ENCODE results near the gene ANKRD13A.

ANKRD13A gene

GRCh38 chr12:109998904-109999648 is at the start of gene ANKRD13A:
Gene ANKRD13A, plus strand, starts transcription at chr12:109999430. Its CDS starts 259 bp downstream, at chr12:109999689.
- peak; percentile 91 for DNase-seq

DNA sequence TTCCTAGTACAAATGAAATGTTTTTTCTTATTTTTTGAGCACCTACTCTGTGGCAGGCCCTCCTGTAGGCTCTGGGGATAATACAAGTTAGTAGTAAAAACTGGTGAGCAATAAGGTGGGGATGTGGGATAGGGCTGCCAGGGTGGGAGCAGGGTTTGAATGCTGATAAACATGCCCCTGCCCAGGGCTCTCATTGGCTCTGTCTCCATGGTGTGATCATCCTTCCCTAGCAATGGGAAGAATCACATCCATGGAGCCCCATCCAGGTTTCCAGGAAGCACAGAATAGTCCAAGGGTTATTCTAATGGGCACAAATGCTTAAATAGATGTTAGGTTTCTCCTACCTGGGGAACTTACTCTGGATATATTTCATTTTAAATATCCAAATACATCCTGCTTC is 48.6 kb upstream of the ANKRD13A start:
- DNase-seq: no peak

DNA sequence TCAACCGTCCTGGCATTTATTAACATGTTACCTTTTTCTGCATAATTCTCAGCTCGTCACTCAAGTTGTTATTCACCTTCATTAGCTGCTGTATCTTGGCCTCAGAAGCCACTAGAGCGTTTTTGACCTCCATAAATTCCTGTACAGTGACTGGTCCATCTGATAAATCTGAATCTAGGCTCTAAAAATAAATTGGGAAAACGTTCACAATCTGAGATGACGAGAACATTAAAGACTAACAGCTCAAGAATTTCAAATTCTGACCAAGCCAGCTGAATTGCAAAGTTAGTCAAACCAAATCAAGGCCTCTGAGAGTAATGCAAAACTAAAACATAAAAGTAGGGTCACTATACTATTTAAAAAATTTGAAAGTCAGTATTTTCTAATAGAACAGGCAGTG is 48.1 kb upstream of the ANKRD13A start:
- DNase-seq: no peak

GRCh38 chr12:109951751-109952150 is 47.5 kb upstream of the ANKRD13A start:
- no peak for DNase-seq

DNA sequence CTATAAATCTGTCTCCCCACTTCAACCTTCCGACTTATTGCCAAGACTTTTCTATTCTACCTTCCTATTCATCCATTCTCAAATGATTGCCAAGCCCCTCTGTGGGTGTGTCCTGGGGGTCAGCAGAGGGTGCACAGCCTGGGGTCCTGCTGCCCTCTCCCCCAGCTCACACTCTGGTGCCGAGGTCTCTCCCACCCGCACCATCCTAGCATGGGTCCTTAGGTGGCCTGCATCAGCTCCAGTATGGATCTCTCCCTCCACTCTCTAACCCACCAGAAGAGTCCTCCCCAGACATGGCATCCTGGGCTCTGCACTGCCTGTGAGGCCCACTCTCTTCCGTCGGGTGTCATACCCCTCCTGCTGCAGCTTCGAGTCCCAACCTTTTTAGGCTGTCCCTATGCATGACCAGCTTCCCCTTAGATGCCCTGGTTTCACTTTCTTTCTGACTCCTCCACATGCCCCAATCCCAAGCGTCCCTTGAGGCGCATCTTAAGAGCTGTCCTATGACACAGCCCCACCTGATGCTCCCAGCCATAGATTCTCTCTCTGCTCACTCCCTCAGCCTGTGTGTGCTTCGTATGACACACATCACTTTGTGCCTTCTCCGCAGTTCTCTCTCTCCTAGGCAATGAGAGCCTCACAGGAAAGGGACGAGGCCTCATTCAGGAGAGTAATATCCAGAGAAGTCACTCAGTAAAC is 46.9 kb upstream of the ANKRD13A start:
- DNase-seq: no peak

GRCh38 chr12:109952873-109953272 is 46.4 kb upstream of the ANKRD13A start:
- DNase-seq: no peak

- DNase-seq: no peak
Measured at GRCh38 chr12:109953656-109954055, 45.6 kb upstream of the ANKRD13A start.

- DNase-seq: no peak
Measured at GRCh38 chr12:109958374-109958773, 40.9 kb upstream of the ANKRD13A start.

DNA sequence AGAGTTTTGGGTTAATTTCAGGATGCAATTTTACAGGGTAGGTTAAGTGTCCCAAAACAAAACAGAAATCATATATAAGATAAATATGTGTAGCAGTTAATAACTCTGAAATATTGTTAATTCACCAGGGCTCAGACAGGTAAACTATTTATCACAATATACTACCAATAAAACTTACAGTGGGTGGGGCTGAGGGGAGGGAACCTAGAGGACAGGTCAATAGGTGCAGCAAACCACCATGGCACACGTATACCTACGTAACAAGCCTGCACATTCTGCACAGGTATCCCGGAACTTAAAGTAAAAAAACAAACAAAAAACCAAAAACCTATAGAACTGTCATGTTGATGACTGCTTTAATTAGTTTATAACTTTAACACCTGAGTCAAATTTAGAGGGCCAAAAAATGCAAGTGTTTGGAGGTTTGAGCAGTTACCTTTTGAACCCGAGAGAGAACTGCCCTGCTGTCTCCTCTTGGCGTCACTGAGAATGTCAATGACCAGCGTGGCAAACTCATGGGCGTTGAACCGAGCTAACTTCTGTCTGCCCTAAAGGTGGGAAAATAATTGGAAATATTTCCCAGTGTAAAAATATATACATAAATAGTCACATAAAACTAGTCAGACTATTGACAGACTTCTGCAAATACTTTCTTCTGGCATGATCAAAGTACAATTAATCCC is 39.7 kb upstream of the ANKRD13A start:
- DNase-seq: no peak

DNA sequence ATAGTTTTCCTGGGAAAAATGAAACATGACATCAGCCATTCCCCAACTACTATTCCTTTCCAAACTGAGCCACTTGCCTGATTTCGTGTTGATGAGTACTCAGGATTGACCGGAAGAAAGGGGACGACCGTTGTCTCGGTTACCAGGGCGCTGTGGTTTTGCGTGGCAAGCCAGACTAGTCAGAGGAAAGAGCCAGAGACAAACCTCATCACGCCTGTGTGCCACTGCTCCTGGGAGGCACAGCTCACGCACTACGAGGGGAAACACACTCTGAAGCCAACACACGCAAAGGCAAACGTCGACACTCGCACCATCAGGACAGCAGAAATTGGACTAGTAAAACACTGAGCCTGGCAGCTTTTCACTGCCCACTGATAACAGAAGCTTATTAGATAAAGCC is 38.0 kb upstream of the ANKRD13A start:
- no peak for DNase-seq

DNA sequence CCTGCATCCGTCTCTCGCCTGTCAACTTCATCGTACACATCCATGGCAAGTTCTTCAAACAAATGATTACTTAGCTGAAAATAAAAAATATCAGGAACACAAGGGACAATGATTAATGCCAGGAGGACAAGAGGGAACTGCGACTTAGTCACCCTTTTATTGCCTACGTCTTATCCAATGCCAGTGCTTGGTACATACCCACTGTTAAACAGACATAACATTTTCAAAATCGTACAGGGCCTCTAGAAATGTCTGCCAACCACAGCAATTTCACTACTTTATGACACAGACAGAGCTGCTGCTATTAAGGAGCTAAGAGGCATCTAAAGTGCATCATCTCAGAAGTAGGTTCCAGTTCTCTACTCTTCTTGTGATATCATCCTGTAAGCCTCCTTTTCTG is 37.6 kb upstream of the ANKRD13A start:
- DNase-seq: no peak

DNA sequence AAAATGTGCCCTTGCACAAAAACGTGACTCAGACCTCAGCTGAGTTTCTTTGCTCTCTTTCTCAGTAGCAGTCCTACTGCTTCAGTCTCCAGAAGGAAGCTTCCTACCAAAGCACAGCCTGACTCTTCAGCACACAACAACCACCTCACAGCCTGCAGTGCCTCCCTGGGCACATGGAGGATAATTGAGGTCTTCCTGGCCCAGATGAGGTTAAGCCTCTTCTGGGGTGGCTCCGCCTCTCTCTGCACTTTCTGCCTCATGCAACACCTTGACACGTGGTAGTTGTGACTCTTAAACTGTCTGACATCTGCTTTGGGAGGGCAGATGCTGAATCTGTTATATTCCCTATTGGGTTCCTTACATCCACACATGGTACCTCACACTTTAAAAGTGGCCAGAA is 36.8 kb upstream of the ANKRD13A start:
- DNase-seq: no peak

- no peak for DNase-seq
Measured at GRCh38 chr12:109963330-109963729, 35.9 kb upstream of the ANKRD13A start.

GRCh38 chr12:109963743-109964429 is 35.3 kb upstream of the ANKRD13A start:
- no peak for DNase-seq

GRCh38 chr12:109966546-109966945 is 32.7 kb upstream of the ANKRD13A start:
- DNase-seq: no peak

DNA sequence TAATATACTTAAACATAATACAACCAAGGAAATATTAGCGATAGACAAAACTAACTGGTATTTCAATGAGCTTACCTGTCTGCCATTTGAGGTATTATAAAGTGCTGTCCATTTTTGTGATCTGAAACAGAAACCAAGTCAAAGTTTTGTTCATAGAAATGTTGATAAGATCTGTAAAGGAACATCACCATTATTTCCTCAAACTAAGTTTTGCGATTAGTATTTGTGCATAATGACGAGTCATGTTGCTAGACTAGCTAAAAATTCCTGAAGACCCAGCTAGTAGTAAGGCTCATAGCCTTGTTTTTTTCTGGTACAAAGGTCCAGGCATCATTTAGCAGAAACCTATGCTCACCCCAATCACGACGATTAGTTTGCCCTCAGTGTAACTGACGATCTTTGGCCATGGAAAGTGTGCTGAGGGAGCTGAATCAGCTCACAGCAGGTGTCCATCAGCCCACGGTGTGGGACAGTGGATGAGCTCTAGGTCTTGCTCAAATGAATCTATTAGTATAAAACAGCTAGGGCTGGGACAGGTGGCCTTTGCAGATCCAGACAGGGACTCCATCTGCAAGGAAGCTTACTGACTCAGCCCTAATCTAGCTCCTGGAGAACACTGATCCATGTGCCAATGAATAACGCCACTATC is 31.7 kb upstream of the ANKRD13A start:
- no peak for DNase-seq

GRCh38 chr12:109968032-109968420 is 31.2 kb upstream of the ANKRD13A start:
- DNase-seq: no peak

- DNase-seq: no peak
Measured at GRCh38 chr12:109968801-109969200, 30.4 kb upstream of the ANKRD13A start.

GRCh38 chr12:109972821-109973220 is 26.4 kb upstream of the ANKRD13A start:
- no peak for DNase-seq

DNA sequence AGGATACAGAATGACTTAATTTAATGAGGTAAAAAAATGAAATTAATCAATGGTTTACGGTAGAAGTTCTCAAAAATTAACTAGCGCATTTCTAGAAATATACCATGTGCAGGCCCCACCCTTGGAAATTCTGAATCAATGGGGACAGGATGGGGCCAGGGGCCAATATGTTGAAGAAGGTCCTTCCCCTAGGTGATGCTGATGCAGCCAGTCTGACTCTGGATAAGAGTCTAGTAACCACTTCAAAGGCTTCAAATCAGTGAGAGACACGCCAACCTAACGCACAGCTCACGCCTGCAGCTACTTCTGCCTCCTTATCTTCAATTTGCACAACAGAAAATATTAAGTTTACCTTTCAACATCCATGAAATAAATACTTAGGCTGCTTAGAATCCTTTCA is 17.9 kb upstream of the ANKRD13A start:
- peak; percentile 82 for DNase-seq

DNA sequence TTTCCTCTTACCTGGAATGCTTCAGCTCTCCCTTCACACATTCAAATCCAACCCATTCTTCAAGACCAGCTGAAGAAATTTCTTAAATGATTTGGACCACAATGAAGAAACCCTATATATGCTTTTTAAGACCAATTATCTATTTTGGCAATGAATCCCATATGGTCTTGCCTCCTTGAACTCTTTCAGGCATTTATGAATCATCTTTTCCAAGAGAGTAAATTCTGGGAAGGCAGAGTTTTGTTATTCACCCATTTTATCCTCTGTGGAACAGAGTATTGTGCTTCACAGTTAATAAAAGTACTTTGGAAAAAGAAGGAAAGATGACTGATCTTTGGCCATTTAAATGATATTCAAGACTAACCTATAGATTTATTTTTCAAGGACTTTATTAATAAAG is 17.0 kb upstream of the ANKRD13A start:
- no peak for DNase-seq

- DNase-seq: no peak
Measured at GRCh38 chr12:109983432-109984142, 15.6 kb upstream of the ANKRD13A start.

Measured in stimulated activated CD4-positive, alpha-beta T cell treated with anti-CD3 and anti-CD28 coated beads, Interleukin-1b, Interleukin-23, amount 100 ng/mL, for 48 hours (primary cell).